ENCODE measurements around the gene DOCK4.

The DOCK4 gene

DNA sequence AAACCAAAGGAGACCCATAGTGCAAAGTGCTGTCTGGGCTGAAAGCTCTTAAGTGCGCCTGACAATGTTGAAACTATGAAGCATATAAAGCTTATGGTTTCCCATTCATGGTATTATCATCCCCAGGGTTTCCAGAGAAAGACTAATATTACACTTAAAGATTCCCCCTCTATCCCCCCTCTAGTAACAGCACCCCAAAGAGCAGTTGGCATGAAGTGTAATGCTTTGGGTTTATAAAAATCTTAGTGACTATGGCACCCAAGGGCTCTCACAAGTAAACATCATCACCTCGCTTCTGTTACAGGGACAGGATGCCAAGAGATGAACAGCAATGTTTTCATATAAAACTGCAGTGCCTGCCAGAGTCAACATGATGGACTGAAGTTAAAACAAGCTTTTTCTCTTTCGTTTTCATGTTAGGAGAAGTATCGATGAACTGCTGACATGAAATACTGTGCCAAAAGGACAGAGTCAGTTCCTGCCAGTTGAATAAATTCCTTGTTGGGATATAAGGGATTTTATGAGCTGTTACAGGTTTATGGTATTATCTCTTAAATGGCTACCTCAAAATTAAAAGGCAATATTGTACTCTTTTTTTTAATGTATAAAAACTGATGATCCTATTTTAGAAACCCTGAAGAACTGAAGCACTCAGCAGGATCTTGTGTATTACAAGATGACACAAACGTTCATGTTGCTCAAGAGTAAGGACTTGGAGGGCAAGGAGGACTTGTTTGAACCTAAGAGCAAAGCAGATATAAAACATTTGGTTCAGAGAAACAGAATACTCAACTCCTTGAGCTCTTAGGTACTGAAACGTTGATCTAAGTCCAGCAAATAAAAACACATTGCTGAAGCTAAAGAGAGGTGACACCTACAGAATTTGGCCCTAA, 440.2 kb downstream of the DOCK4 start:
- H3K9me3 ChIP-seq (ENCODE audit: insufficient read depth, low read length), result no peaks in the 10 kb centered on the region
- no peaks in the 10 kb centered on the region for H3K9me2 ChIP-seq (replicated peaks; ENCODE audit: insufficient read depth, low read length)
- H3K36me3 ChIP-seq (ENCODE audit: low read length), result no peaks in the 10 kb centered on the region
- no peak overlapping the region for H3K9ac ChIP-seq (ENCODE audit: low read length)
- H3K27ac ChIP-seq (ENCODE audit: low read depth, low read length), result no peak overlapping the region
- H4K20me1 ChIP-seq (ENCODE audit: low read depth, low read length), result no peaks in the 10 kb centered on the region
- H3K4me3 ChIP-seq (ENCODE audit: insufficient read depth, low read length, poor library complexity, severe bottlenecking), result no peak overlapping the region
- no peaks in the 10 kb centered on the region for H3K27me3 ChIP-seq (ENCODE audit: low read length)
- TF ChIP-seq, protein P1, sequence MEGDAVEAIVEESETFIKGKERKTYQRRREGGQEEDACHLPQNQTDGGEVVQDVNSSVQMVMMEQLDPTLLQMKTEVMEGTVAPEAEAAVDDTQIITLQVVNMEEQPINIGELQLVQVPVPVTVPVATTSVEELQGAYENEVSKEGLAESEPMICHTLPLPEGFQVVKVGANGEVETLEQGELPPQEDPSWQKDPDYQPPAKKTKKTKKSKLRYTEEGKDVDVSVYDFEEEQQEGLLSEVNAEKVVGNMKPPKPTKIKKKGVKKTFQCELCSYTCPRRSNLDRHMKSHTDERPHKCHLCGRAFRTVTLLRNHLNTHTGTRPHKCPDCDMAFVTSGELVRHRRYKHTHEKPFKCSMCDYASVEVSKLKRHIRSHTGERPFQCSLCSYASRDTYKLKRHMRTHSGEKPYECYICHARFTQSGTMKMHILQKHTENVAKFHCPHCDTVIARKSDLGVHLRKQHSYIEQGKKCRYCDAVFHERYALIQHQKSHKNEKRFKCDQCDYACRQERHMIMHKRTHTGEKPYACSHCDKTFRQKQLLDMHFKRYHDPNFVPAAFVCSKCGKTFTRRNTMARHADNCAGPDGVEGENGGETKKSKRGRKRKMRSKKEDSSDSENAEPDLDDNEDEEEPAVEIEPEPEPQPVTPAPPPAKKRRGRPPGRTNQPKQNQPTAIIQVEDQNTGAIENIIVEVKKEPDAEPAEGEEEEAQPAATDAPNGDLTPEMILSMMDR (IDR thresholded peaks at IDR 0.05; ENCODE audit: insufficient read depth, low read length, poor library complexity, severe bottlenecking), result no peak
- TF ChIP-seq EZH2phosphoT487 (conservative IDR thresholded peaks at IDR 0.05; ENCODE audit: low read length), result no peak
- H2AFZ ChIP-seq (ENCODE audit: low read depth, low read length, severe bottlenecking), result no peak overlapping the region
- no peaks in the 10 kb centered on the region for H3K79me2 ChIP-seq (ENCODE audit: insufficient read depth, low read length)
- no peak overlapping the region for H3K4me2 ChIP-seq (ENCODE audit: low read depth, low read length, poor library complexity, severe bottlenecking)
- H3F3A ChIP-seq (ENCODE audit: insufficient read depth), result no peaks in the 10 kb centered on the region

GRCh38 chr7:111763221-111763801, 442.9 kb downstream of the DOCK4 start:
- H3K4me2 ChIP-seq (ENCODE audit: low read depth, low read length, poor library complexity, severe bottlenecking), result no peak overlapping the region
- H3K9ac ChIP-seq (ENCODE audit: low read length), result no peak overlapping the region
- TF ChIP-seq, protein P1 (IDR thresholded peaks at IDR 0.05; ENCODE audit: insufficient read depth, low read length, poor library complexity, severe bottlenecking), result no peak
- no peak for TF ChIP-seq EZH2phosphoT487 (conservative IDR thresholded peaks at IDR 0.05; ENCODE audit: low read length)
- H2AFZ ChIP-seq (ENCODE audit: low read depth, low read length, severe bottlenecking), result no peak overlapping the region
- H3K79me2 ChIP-seq (ENCODE audit: insufficient read depth, low read length), result no peaks in the 10 kb centered on the region
- H3K27ac ChIP-seq (ENCODE audit: low read depth, low read length), result no peak overlapping the region
- H4K20me1 ChIP-seq (ENCODE audit: low read depth, low read length), result no peaks in the 10 kb centered on the region
- H3K4me3 ChIP-seq (ENCODE audit: insufficient read depth, low read length, poor library complexity, severe bottlenecking), result no peak overlapping the region
- H3F3A ChIP-seq (ENCODE audit: insufficient read depth), result no peaks in the 10 kb centered on the region
- no peaks in the 10 kb centered on the region for H3K9me3 ChIP-seq (ENCODE audit: insufficient read depth, low read length)
- H3K27me3 ChIP-seq (ENCODE audit: low read length), result no peaks in the 10 kb centered on the region
- H3K9me2 ChIP-seq (replicated peaks; ENCODE audit: insufficient read depth, low read length), result no peaks in the 10 kb centered on the region
- no peaks in the 10 kb centered on the region for H3K36me3 ChIP-seq (ENCODE audit: low read length)

- Histone ChIP-seq H4K20me1 (ENCODE audit: low read depth, low read length) (no peaks in the 10 kb centered on the region), H3K9me3 (ENCODE audit: insufficient read depth, low read length) (no peaks in the 10 kb centered on the region), H3K27me3 (ENCODE audit: low read length) (no peaks in the 10 kb centered on the region), H3F3A (ENCODE audit: insufficient read depth) (no peaks in the 10 kb centered on the region), H3K4me3 (ENCODE audit: insufficient read depth, low read length, poor library complexity, severe bottlenecking) (no peak overlapping the region), H3K27ac (ENCODE audit: low read depth, low read length) (no peak overlapping the region), H2AFZ (ENCODE audit: low read depth, low read length, severe bottlenecking) (no peak overlapping the region), H3K4me2 (ENCODE audit: low read depth, low read length, poor library complexity, severe bottlenecking) (no peak overlapping the region), H3K9me2 (replicated peaks; ENCODE audit: insufficient read depth, low read length) (no peaks in the 10 kb centered on the region), H3K9ac (ENCODE audit: low read length) (no peak overlapping the region), H3K36me3 (ENCODE audit: low read length) (no peaks in the 10 kb centered on the region), H3K79me2 (ENCODE audit: insufficient read depth, low read length) (no peaks in the 10 kb centered on the region)
- no peak for TF ChIP-seq EZH2phosphoT487 (conservative IDR thresholded peaks at IDR 0.05; ENCODE audit: low read length)
- TF ChIP-seq, protein P1 (IDR thresholded peaks at IDR 0.05; ENCODE audit: insufficient read depth, low read length, poor library complexity, severe bottlenecking), result no peak
Measured at GRCh38 chr7:111762799-111763198, 443.4 kb downstream of the DOCK4 start.
